ENCODE data around the gene ADPRM. TPM values are rescaled to one million over a fixed set of nuclear protein-coding genes. Genes with fewer than 3 reads are reported as not detected.
A peak's percentile ranks its signal among the peaks of the same experiment; 100 is the strongest.

ADPRM gene
- total RNA-seq, 1 donor from 2014 or later = 13.4 TPM

GRCh38 chr17:10698096-10698818 is 863 bp downstream of the ADPRM start:
- Mint-ChIP-seq H3K4me1 (ENCODE audit: low read depth) (peaks cover 58% of the 10 kb centered on the region), H3K27ac (ENCODE audit: unreplicated experiment) (peak overlapping the region; percentile 96), H3K4me3 (ENCODE audit: unreplicated experiment) (peak overlapping the region; percentile 85), H3K36me3 (ENCODE audit: low read depth) (peaks cover 5% of the 10 kb centered on the region), H3K9me3 (ENCODE audit: low read depth) (no peaks in the 10 kb centered on the region), H3K27me3 (ENCODE audit: low read depth) (no peaks in the 10 kb centered on the region)
- TF ChIP-seq, protein P1, sequence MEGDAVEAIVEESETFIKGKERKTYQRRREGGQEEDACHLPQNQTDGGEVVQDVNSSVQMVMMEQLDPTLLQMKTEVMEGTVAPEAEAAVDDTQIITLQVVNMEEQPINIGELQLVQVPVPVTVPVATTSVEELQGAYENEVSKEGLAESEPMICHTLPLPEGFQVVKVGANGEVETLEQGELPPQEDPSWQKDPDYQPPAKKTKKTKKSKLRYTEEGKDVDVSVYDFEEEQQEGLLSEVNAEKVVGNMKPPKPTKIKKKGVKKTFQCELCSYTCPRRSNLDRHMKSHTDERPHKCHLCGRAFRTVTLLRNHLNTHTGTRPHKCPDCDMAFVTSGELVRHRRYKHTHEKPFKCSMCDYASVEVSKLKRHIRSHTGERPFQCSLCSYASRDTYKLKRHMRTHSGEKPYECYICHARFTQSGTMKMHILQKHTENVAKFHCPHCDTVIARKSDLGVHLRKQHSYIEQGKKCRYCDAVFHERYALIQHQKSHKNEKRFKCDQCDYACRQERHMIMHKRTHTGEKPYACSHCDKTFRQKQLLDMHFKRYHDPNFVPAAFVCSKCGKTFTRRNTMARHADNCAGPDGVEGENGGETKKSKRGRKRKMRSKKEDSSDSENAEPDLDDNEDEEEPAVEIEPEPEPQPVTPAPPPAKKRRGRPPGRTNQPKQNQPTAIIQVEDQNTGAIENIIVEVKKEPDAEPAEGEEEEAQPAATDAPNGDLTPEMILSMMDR (IDR thresholded peaks at IDR 0.05) = no peak
- no peak for DNase-seq (ENCODE audit: low spot score)

DNA sequence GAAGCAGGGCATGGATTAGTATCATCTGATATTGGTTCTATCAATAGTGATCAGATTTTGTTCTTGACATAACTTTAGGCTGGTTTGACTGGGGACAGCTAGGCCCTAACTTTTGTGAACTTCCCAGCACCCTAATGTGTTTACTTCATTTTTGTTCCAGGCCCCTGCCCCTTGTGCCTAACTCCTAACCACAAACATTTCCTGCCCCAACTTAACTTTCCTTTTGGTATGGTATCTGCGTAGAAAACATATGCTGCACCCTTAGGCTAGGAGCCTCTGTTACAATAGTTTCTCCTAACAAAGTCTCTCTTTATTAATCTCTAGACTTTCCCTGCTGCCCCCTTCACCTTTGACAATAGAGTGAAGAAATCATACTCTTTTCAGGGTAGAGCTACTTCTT is 2.5 kb downstream of the ADPRM start:
- Mint-ChIP-seq H3K9me3 (ENCODE audit: low read depth) (no peaks in the 10 kb centered on the region), H3K4me3 (ENCODE audit: unreplicated experiment) (no peak overlapping the region), H3K27me3 (ENCODE audit: low read depth) (no peaks in the 10 kb centered on the region), H3K36me3 (ENCODE audit: low read depth) (peaks cover 2% of the 10 kb centered on the region), H3K27ac (ENCODE audit: unreplicated experiment) (no peak overlapping the region), H3K4me1 (ENCODE audit: low read depth) (peaks cover 47% of the 10 kb centered on the region)
- TF ChIP-seq, protein P1 (IDR thresholded peaks at IDR 0.05) = no peak
- no peak for DNase-seq (ENCODE audit: low spot score)

GRCh38 chr17:10702574-10702973 is 5.2 kb downstream of the ADPRM start:
- no peak for DNase-seq (ENCODE audit: low spot score)
- no peaks in the 10 kb centered on the region for H3K9me3 Mint-ChIP-seq (ENCODE audit: low read depth)
- H3K4me1 Mint-ChIP-seq (ENCODE audit: low read depth) = peaks cover 33% of the 10 kb centered on the region
- peaks cover 10% of the 10 kb centered on the region for H3K36me3 Mint-ChIP-seq (ENCODE audit: low read depth)
- no peak overlapping the region for H3K27ac Mint-ChIP-seq (ENCODE audit: unreplicated experiment)
- TF ChIP-seq, protein P1 (IDR thresholded peaks at IDR 0.05) = no peak
- H3K4me3 Mint-ChIP-seq (ENCODE audit: unreplicated experiment) = no peak overlapping the region
- H3K27me3 Mint-ChIP-seq (ENCODE audit: low read depth) = no peaks in the 10 kb centered on the region

GRCh38 chr17:10705727-10706126 is 8.3 kb downstream of the ADPRM start:
- Mint-ChIP-seq H3K4me1 (ENCODE audit: low read depth) (peaks cover 20% of the 10 kb centered on the region), H3K4me3 (ENCODE audit: unreplicated experiment) (no peak overlapping the region), H3K9me3 (ENCODE audit: low read depth) (no peaks in the 10 kb centered on the region), H3K27me3 (ENCODE audit: low read depth) (no peaks in the 10 kb centered on the region), H3K36me3 (ENCODE audit: low read depth) (peaks cover 27% of the 10 kb centered on the region), H3K27ac (ENCODE audit: unreplicated experiment) (no peak overlapping the region)
- DNase-seq (ENCODE audit: low spot score) = no peak
- TF ChIP-seq, protein P1 (IDR thresholded peaks at IDR 0.05) = no peak

GRCh38 chr17:10713318-10713717 is 15.9 kb downstream of the ADPRM start:
- Mint-ChIP-seq H3K27me3 (ENCODE audit: low read depth) (no peaks in the 10 kb centered on the region), H3K9me3 (ENCODE audit: low read depth) (no peaks in the 10 kb centered on the region), H3K4me1 (ENCODE audit: low read depth) (no peaks in the 10 kb centered on the region), H3K4me3 (ENCODE audit: unreplicated experiment) (no peak overlapping the region), H3K36me3 (ENCODE audit: low read depth) (peaks cover 31% of the 10 kb centered on the region), H3K27ac (ENCODE audit: unreplicated experiment) (no peak overlapping the region)
- TF ChIP-seq, protein P1 (IDR thresholded peaks at IDR 0.05) = no peak
- no peak for DNase-seq (ENCODE audit: low spot score)
